ENCODE data around the gene MIPOL1. TPM values are rescaled to one million over a fixed set of nuclear protein-coding genes. Genes with fewer than 3 reads are reported as not detected.
"Not testable (repeated sequence)": the region's sequence is repeated elsewhere in the genome, so short reads cannot be mapped to it uniquely, and the experiment has no call there.

Gene MIPOL1
- total RNA-seq, 1 donor from 2014 or later = 9.5 TPM

DNA sequence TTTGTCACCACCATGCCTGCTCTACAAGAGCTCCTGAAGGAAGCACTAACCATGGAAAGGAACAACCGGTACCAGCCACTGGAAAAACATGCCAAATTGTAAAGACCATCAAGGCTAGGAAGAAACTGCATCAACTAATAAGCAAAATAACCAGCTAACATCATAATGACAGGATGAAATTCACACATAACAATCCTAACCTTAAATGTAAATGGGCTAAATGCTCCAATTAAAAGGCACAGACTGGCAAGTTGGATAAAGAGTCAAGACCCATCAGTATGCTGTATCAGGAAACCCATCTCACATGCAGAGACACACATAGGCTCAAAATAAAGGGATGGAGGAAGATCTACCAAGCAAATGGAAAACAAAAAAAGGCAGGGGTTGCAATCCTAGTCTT is 97.5 kb downstream of the MIPOL1 start:
- not testable (repeated sequence) for DNase-seq

DNA sequence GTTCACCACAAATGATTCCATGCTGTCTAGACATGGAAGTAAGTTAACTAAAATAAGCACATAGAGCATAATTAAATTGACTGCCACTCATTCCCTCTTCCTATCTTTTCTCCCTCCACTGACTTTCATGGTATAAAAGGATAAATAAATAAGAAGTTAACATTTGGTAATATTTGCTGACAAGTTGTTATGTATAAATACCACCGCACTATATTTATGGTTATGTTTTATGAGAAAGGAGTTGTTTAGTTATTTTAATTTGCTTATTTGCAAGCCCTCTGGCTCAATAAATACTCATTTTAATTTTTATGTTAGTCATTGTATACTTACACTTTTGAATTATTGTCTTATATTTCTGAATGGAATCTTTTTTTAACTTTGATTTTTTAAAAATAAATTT is 113.5 kb downstream of the MIPOL1 start:
- no peak for DNase-seq

DNA sequence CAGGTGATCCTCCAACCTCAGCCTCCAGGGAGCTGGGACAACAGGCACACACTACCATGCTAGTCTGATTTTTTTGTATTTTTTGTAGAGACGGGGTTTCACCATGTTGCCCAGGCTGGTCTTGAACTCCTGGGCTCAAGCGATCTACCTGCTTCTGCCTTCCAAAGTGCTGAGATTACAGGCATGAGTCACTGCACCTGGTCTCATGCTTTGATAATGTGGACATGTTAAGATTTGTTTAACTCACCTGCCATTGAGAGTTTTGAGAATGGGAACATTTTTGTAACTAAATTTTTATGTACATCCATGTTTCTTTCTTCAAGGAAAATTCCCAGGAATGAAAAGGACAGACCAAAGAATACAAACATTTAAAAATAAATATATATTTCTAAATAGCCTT is 121.2 kb downstream of the MIPOL1 start:
- DNase-seq = no peak

DNA sequence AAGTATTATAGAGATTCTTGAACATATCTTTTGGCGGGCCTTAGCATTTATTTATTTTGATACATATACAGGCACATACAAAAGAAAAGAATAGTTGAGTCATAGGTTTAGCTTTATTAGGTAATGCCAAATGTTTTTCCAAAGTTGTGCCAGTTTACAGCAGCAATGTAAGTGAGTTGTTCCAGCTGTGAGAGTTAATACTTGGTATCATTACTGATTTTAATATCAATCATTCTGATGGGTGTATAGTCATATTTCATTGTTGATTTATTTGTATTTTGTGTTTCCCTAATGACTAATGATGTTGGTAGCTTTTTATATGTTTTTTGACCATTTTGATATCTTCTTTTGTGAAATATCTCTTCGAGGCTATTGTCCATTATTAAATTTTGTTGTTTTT is 122.4 kb downstream of the MIPOL1 start:
- no peak for DNase-seq

DNA sequence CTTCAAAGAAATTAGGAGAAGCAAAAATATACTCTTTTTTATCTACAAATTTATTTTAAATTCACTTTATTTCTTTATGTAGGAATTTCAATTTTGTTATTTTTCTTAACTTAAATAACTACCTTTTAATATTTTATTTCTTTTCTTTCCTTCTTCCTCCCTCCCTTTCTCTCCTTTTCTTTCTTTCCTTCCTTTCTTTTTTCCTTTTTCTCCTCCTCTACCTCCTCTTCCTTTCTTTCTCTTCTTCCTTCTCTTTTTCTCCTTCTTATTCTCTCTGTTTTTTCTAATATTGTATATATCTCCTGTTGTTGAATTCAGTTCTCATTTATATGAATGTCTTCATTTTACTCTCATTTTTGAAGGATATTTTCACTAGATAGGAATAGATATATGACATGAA is 127.6 kb downstream of the MIPOL1 start:
- DNase-seq = no peak

DNA sequence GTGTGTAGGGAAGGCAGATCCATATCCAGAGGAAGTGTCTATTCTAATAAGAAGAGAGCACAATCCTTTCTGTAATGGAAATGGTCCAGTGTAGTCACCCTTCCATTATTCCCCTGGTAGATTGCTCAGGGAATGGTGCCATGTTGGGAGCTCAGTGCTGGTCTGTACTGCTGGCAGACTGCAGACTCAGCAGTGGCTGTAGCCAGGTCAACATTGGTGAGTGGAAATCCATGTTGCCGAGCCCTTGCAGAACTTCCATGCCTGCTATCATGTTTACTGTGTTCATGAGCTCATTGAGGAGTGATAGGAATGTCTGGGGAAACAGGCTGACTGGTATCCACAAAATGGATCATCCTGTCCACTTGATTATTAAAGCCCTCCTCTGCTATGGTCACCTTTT is 128.7 kb downstream of the MIPOL1 start:
- no peak for DNase-seq

DNA sequence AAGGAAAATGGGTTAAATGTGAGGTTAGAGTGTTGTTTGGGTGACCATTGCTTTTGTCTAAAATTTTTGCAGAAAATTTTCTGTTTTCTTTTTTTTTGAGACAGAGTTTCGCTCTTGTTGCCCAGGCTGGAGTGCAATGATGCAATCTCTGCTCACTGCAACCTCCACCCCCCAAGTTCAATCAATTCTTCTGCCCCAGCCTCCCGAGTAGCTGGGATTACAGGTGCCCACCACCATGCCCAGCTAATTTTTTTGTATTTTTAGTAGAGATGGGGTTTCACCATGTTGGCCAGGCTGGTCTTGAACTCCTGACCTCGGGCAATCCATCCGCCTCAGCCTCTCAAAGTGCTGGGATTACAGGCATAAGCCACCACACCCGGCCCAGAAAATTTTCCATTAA is 130.2 kb downstream of the MIPOL1 start:
- DNase-seq = not testable (repeated sequence)

DNA sequence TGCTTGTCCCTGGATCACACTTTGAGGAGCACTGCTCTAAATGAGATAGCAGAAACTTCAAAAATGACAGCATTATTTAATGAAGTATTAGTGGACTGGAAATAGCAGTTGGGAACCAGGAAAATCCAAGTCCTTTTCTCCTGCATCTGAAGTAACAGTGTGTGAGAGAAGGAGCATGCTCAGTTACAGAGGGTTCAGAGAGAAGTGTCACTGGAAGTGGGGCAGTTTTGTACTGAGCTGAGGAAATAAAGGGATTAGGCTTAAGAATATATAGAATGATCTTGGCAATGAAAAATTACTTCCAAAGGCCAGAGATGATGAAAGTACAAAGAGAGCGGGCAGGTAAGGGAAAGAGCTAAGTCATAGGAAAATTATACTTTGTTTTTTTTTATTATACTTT is 130.9 kb downstream of the MIPOL1 start:
- DNase-seq = no peak

DNA sequence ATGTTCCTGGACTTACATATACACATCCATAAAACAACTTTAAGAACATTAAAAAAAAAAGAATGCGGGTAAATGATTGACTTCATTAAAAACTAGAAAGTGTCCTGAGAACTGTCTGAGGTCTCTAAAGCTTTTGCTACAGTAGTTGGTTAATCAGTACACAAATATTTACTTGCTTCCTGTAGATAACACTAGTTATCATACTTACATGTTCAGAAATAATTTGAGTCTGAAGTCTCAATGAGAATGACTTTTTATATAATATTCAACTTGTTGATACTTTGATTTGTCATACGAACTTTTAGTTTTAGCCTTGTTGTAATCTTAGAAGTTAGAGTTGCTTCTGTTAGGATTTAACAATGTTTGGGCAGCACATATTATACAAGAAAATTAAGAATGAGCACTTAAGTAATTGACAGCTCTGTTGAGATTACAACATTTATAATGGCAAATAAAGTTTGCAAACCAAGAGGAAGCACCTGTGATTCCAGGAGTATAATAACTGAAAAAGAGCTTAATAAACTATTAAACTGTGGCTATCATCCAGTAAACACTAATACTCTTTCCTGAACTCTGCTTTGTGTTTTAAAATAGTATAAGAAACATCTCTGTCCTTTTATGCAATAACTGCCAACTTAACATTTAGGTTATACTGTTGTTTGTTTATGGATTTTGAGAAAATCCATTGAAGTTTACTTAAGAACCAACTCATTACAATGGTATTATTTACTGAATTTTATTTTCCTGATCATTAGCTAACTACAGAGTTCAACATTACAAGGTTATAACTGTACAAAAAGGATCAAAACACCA is 131.7 kb downstream of the MIPOL1 start:
- DNase-seq = peak; percentile 47

DNA sequence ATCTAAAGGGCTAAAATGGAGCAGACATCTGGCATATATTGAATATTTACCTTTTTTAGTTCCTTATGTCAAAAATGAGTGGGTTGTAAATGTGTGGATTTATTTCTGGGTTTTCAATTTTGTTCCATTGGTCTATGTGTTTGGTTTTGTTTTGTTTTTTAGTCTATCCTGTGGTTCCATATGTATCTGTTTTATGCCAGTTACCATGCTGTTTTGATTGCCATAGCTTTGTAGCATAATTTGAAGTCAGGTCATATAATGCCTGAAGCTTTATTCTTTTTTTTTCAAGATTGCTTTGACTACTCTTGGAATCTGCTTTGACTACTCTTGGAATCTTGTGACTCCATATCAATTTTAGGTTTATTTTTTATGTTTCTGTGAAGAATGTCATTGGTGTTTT is 133.2 kb downstream of the MIPOL1 start:
- no peak for DNase-seq

DNA sequence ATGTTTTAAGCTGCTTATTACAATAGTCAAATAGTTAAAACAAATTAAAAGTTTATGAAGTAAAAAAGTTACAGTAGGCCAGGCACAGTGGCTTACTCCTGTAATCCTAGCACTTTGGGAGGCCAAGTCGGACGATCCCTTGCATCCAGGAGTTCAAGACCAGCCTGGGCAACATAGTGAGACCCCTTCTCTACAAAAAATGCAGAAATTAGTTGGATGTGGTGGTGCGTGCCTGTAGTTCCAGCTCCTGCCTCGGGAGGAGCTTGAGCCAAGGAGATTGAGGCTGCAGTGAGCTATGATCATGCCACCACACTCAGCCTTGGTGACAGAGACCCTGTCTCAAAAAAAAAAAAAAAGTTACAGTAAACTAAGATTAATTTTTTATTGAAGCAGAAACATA is 142.6 kb downstream of the MIPOL1 start:
- DNase-seq = no peak

DNA sequence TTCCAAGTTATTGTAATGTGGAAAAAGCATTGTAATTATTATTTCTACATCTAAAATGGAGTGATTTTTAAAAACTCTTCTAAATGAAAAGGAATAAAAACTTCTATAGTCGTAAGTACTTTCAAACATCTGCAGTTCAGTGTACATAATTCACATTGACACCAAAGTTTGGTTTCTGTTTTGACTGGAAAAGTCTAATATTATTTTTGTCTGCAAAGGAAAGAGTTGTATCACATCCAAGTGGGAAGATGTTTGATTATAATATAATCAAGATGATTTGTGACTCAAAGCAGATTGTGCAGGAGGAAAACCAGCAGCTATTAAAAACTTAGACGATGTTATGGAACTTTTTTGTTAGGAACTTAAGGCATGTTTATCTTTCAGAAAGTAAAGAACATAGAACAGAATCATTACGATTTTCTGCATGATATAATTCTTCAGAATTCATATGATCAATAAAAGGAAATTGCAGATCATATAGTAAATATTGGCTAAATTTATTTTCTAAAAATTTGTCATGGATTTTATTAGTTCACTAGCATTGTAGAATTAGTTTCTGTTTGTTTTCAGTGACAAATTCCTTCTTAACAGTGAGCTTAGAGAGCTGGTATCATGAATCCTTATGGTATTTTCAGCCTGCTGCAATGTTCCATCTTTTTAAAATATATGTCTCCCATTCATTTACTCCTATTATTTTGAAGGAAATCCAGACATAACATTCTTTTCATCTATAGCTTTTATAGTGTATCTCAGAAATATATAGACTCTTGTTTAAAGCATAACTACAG is 145.8 kb downstream of the MIPOL1 start:
- DNase-seq = no peak

DNA sequence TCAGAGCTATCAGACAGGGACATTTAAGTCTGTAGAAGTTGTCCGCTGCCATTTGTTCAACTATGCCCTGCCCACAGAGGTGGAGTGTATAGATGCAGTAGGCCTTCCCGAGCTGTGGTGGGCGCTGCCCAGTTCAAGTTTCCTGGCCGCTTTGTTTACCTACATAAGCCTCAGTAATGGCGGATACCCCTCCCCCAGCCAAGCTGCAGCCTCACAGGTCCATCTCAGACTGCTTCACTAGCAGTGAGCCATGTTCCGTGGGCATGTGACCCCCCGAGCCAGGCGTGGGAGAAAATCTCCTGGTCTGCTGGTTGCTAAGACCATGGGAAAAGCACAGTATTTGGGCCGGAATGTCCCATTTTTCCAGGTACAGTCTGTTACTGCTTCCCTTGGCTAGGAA is 165.9 kb downstream of the MIPOL1 start:
- no peak for DNase-seq

DNA sequence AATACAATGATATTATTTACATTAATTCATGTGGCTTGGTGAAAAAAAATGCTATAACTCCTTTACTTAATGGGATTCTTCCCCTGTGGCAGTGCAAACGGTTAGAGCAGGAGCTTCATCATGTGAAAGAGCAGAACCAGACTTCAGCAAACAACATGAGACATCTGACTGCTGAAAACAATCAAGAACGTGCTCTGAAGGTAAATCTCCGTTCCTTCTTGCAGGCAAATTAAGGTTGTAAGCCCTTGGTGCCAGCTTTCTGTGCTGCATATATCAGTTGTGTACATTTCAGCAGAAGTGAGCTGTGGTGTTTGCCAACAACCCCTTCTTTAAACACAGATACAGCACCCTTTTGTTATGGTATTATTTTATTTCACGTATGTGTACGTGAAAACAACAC is 171.7 kb downstream of the MIPOL1 start:
- DNase-seq = no peak

DNA sequence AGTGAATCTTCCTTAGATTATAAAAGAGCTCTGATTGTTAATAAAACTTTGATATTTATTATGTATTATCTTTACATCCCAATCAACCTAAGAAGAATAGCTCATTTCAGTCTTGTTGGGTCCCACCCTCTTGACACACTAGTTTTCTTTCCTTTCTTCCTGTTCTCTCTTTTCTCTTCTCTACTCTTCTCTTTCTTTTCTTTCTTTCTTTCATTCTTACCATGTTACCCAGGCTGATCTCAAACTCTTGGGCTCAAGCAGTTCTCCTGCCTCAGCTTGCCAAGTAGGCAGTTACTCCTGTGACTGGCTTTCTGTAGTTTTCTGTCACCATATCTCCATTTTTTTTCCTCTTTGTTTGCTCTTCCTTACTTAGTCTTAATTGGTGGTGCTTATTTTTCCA is 177.8 kb downstream of the MIPOL1 start:
- no peak for DNase-seq

DNA sequence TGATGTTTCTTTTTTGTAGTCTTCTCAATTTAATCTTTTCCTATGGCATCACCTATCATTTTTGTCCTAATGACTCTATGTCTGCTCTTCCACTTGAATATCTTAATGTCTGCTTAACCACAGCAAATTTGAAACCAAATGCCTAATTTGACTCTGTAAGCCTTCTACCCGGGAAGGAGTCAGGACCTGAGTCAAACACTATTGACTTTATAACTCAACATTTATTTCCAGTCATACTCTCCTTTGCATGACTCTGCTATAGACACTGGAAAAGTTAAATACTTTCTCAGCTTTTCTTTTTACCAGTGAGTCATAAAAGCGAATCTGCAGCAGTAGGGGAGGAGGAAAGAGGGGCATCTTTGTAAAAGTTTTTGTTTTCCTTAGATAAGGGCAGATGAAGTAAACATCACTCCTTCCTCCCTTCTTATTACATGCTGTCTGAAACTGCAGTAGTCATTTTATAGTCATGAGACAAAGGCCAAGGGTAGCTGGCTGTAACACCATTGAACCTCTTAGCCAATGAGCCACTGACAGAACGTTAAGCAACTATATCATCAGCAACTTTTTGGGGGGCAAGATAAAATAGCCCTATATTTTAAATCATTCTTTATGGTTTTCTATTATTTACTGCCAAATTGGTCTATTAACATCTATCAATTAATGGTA is 179.3 kb downstream of the MIPOL1 start:
- no peak for DNase-seq

DNA sequence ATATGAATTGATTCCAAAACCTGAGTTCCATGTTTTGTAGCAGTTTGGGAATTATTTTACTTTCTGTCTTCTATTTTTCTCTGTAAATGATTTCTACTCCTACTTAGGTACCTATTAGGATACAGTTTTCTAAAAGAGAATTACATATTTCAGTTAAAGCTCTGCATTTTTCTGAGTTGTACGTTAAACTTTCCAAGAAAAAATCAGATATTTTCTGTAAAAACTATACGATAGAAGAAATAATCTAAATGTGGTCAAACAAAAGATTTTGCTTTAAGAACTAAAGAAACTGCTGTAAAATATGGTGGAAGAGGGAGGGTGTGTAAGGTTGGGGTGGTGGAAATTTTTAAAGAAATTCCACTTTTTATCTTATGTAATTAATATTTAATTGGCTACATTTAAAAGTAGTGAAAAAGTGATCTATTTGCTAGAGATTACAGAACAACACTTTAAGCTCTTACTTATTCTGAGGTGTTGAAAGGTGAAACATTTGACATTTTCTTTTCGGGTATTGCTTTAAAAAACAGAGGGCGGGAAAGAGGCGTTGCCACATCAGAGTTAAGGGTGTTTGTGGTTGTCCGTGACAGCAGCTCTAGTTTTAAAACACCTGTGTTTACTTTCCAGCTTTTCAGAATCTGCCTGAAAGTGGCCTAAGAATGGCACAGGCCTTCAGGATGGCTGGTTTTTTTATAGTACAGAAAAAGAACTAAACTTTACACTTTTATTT is 187.3 kb downstream of the MIPOL1 start:
- DNase-seq = no peak

DNA sequence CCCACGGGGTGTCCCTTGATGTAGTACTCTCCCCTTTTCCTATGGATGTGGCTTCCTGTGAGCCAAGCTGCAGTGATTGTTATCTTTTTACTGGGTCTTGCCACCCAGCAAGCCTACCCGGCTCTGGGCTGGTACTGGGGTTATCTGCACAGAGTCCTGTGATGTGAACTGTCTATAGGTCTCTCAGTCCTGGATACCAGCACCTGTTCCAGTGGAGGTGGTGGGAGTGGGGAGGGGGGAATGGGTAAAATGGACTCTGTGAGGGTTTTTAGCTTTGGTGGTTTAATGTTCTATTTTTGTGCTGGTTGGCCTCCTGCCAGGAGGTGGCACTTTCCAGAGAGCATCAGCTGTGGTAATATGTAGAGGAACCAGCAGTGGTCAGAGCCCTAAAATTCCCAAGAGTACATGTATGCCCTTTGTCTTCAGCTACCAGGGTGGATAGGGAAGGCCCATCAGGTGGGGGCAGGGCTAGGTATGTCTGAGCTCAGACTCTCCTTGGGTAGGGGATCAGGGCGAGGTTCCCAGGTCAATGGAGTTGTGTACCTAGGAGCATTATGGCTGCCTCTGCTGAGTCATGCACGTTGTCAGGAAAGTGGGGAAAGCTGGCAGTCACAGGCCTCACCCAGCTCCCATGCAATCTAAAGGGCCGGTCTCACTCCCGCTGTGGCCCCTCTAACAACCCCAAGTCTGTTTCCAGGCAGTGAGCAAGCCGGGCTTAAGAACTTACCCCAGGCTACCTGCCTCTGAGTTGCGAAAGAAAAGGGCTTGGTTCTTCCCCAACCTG is 199.6 kb downstream of the MIPOL1 start:
- not testable (repeated sequence) for DNase-seq

DNA sequence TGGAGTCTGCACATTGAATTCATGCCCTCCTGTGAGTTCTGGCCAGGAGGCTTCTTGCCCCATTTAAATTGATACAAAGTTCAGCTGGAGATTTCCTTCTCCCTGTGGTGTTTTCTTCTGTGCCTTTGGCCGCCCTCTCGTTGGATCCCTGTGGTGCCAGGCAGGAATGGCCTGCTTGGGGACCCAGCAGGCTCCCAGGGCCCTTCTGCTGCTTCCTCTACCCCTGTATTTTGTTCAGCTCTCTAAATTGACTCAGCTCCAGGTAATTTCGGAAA is 200.1 kb downstream of the MIPOL1 start:
- no peak for DNase-seq

DNA sequence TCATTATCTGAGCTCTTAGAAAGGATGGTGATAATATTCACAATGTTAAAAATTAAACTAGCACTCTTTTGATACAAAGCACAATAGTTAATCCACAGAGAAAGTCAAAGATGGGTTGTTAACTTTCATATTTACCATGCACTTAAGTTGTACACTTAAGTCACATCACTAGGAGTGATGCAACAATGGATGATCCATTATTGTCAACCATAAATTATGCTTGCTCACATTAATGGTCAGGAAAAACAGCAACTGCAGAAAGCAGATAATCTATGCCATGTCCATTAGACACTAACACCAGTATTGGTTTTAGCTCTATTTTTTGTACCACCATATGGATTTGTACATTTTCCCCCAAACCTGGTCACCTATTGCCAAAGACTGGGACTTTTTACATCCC is 201.8 kb downstream of the MIPOL1 start:
- DNase-seq = no peak

DNA sequence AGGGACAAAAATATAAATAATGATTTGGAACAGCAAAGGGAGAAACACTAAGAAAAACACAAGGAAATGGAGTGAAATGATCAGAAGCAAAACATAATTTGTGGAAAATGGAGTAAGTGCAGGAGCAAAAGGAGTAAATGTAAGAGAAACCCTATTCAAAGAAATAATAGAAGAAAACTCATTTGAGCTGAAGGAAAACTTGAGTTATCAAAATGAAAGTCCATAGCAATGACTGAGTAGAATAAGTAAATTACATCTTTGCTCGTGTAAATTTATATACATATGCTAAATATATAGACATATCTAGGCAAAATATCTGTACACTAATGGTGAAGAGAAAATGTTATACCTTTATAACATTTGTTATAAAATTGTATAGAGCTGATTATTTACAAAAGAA is 203.4 kb downstream of the MIPOL1 start:
- DNase-seq = no peak

DNA sequence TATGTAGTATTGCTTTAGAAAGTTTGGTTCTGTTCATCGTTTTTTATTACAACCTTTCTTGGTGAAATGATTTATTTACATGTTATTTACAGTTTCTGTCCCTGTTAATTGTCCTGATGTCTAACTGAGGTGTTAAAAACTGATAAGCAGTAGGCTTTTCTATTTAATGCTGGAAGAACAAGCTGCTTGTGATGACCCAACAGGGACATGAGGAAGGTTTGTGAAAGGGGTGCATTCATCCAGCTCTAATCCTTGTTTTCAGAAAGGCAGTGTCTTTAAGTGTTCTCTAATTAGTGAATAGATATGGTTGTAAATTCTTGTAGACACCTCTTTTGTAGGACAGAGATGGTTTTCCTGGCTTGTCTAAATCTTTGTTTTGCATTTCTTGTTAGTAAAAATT is 205.9 kb downstream of the MIPOL1 start:
- no peak for DNase-seq

Measured in dermis blood vessel endothelial cell (primary cell).